A549 treated with Hydrocortisone at 1 μM for 4 hours (cell line): ENCODE measurements around the gene TOX3. TPM values are rescaled to one million over a fixed set of nuclear protein-coding genes. Genes with fewer than 3 reads are reported as not detected.

Experiments used
- total RNA-seq: library from RNA; stranded (reverse); fragments of 200-300 nt; extraction: Qiagen RNA extraction; gene quantifications from 5 replicates; pipeline ENCODE4 v1.2.3, GENCODE V29; 2022

Gene TOX3
- 0.15 to 0.47 TPM (median 0.27 TPM) in 5 replicates for total RNA-seq

DNA sequence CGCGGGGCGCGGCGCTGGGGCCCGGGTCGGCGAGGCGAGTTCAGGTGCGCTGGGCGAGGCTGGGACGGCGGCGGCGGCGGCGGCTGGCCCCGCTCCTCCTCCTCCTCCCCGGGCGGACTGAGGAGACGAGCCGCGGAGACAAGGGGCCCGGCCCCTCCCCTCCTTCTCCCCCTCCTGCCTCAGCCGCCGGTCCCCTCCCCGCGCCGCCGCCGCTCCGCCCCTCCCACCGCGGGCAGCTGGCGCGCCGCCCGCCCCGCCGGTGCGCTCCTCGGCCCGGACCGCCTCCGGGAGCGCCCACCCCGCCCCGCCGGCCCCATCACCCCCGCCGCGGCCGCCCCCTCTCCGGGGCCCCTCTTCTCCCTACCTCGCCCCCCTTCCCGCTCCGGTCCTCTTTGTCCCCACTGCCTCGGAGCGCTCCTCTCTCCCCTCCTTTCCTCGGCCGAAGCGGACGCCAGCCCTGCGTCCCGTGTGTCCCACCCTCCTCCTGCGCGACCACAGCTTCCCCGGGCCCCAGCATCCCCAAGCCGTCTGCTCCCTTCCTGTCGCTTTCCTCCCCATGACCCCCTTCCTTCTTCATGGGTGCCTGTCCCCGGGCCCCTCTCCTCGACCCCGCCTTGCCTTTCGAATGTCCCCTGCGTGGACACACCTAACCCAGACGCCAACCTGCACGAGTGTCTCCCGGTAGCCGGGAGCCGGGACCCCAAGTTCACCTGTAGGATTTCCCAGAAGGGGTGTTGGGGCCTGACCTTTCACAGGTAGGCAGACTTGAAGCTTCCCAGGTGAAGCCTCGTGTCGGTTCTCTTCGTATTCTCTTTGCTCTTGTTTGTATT lies at the start of gene TOX3:
TOX3 (minus strand) TSS at position 140 of the 830 bp plus-strand sequence. CDS start 420 bp downstream, outside the sequence.

